HCT116 (cell line): Measurements from ENCODE around the gene HMX1. TPM values are rescaled to one million over a fixed set of nuclear protein-coding genes. Genes with fewer than 3 reads are reported as not detected.

ENCODE experiments used
- ATAC-seq: fragments of 200-7000 bp; cut with Tn5 transposase; 2 replicates; pipeline ENCODE4 v1.9.1; 2020; ENCODE audit warnings: mild to moderate bottlenecking, moderate library complexity
- BruUV-seq: library from RNA; stranded (reverse); fragments of 400-500 nt; replicated peaks from 2 replicates; lab custom pipeline; 2021; lab: Mats Ljungman, UMichigan
- CTCF ChIA-PET: fragments of 300-600 bp; sonication (Branson Sonifier 250); formaldehyde crosslinking; loops from one replicate; lab custom pipeline; 2021; ENCODE audit warnings: antibody characterized with exemption; lab: Charles Lee
- POLR2A ChIA-PET: fragments of 300-600, 350-600 bp; sonication (Branson Sonifier 250); formaldehyde crosslinking; loops from one replicate; lab custom pipeline; 2021; ENCODE audit warnings: antibody characterized with exemption; lab: Charles Lee
- RAD21 ChIA-PET, 2 experiments: fragments of 300-600 bp; sonication (Branson Sonifier 250); formaldehyde crosslinking; loops; one replicate each; lab custom pipeline; 2023; ENCODE audit warnings: low total read pairs in 2 of 2; ENCODE audit not compliant: uncharacterized antibody in 2 of 2, unreplicated experiment in 2 of 2, low non-redundant PET in 1 of 2; lab: Charles Lee
- DNase-seq: peaks from one replicate; pipeline ENCODE4 v3.0.0-alpha.2; 2010; ENCODE audit warnings: low read depth, low spot score
- H2AFZ ChIP-seq: fragments of 200-600 bp; shearing (Covaris generic), sonication (generic); 2 replicates; pipeline ENCODE4 v1.6.1; 2017; ENCODE audit warnings: low read depth, mixed run types, mixed read lengths, antibody characterized with exemption, low read length; ENCODE audit not compliant: poor library complexity, severe bottlenecking
- H3K27ac ChIP-seq: 2 replicates; pipeline ENCODE4 v1.5.1; 2012; ENCODE audit warnings: low read depth, low read length
- H3K27me3 ChIP-seq: fragments of 200-600 bp; sonication (generic); 2 replicates; pipeline ENCODE4 v1.6.1; 2016; ENCODE audit warnings: mixed run types, low read length, mixed read lengths; ENCODE audit not compliant: insufficient read depth
- H3K36me3 ChIP-seq, 2 experiments: fragments of 200-500 bp in 1 of 2; fragments of 200-600 bp in 1 of 2; sonication (Bioruptor generic) in 1 of 2; sonication (generic) in 1 of 2; 2 replicates each; pipeline versions ENCODE4 v1.5.1 to v1.6.1; 2014 to 2016; ENCODE audit warnings: low read length in 2 of 2, inconsistent platforms in 1 of 2, mixed read lengths in 1 of 2, mixed run types in 1 of 2; ENCODE audit not compliant: insufficient read depth in 2 of 2, control insufficient read depth in 1 of 2
- H3K4me1 ChIP-seq, 2 experiments: fragments of 200-600 bp in 1 of 2; sonication (generic) in 1 of 2; 2 replicates each; pipeline versions ENCODE4 v1.5.1 to v1.6.1; 2012 to 2017; ENCODE audit warnings: low read length in 2 of 2, inconsistent platforms in 1 of 2, mild to moderate bottlenecking in 1 of 2, mixed read lengths in 1 of 2, mixed run types in 1 of 2, moderate library complexity in 1 of 2; ENCODE audit not compliant: insufficient read depth in 2 of 2, control insufficient read depth in 1 of 2
- H3K4me2 ChIP-seq: fragments of 200-600 bp; sonication (generic); 2 replicates; pipeline ENCODE4 v1.6.1; 2017; ENCODE audit warnings: mixed run types, low read length, mixed read lengths
- H3K4me3 ChIP-seq, 2 experiments: fragments of 200-600 bp in 1 of 2; sonication (generic) in 1 of 2; replicated peaks in 1 of 2; 2 replicates each; pipeline ENCODE4 v1.5.1; 2011 to 2016; ENCODE audit warnings: low read length in 2 of 2, control low read depth in 1 of 2, low read depth in 1 of 2, mild to moderate bottlenecking in 1 of 2, mixed read lengths in 1 of 2, mixed run types in 1 of 2
- H3K79me2 ChIP-seq: fragments of 200-600 bp; sonication (generic); 2 replicates; pipeline ENCODE4 v1.6.1; 2017; ENCODE audit warnings: mild to moderate bottlenecking, mixed run types, low read length, moderate library complexity, mixed read lengths; ENCODE audit not compliant: insufficient read depth
- H3K9ac ChIP-seq: fragments of 200-600 bp; sonication (generic); 2 replicates; pipeline ENCODE4 v1.6.1; 2016; ENCODE audit warnings: low read length, mixed read lengths
- H3K9me2 ChIP-seq: fragments of 200-600 bp; sonication (generic), shearing (Covaris generic); 2 replicates; pipeline ENCODE4 v1.6.1; 2017; ENCODE audit warnings: mixed run types, mild to moderate bottlenecking, moderate library complexity; ENCODE audit not compliant: insufficient read depth
- H3K9me3 ChIP-seq, 2 experiments: fragments of 200-500 bp in 1 of 2; fragments of 200-600 bp in 1 of 2; sonication (Bioruptor generic) in 1 of 2; sonication (generic) in 1 of 2; 2 replicates each; pipeline ENCODE4 v1.6.1; 2014 to 2017; ENCODE audit warnings: low read length in 2 of 2, mixed read lengths in 2 of 2, inconsistent platforms in 1 of 2, low read depth in 1 of 2, mild to moderate bottlenecking in 1 of 2, mixed run types in 1 of 2, moderate library complexity in 1 of 2; ENCODE audit not compliant: control insufficient read depth in 1 of 2, insufficient read depth in 1 of 2
- H4K20me1 ChIP-seq: fragments of 200-600 bp; sonication (generic), shearing (Covaris generic); 2 replicates; pipeline ENCODE4 v1.6.1; 2017; ENCODE audit warnings: mixed run types, mild to moderate bottlenecking, moderate library complexity; ENCODE audit not compliant: insufficient read depth
- CBX3 ChIP-seq: IDR thresholded peaks from 2 replicates; pipeline ENCODE4 v1.6.1; 2012; ENCODE audit warnings: low read depth
- CEBPB ChIP-seq: IDR thresholded peaks from 2 replicates; pipeline ENCODE4 v1.6.1; 2012; ENCODE audit warnings: low read depth
- EGR1 ChIP-seq: IDR thresholded peaks from 2 replicates; pipeline ENCODE4 v1.6.1; 2012; ENCODE audit warnings: low read depth
- EZH2 ChIP-seq: fragments of 200-600 bp; sonication (generic); IDR thresholded peaks from 2 replicates; pipeline ENCODE4 v1.6.1; 2017; ENCODE audit warnings: antibody characterized with exemption, mixed run types
- EZH2phosphoT487 ChIP-seq: fragments of 200-600 bp; IDR thresholded peaks from 2 replicates; pipeline ENCODE4 v1.6.1; 2018; ENCODE audit warnings: antibody characterized with exemption, borderline replicate concordance
- FOSL1 ChIP-seq: IDR thresholded peaks from 2 replicates; pipeline ENCODE4 v1.6.1; 2012; ENCODE audit warnings: low read depth
- MAX ChIP-seq: IDR thresholded peaks from 2 replicates; pipeline ENCODE4 v1.6.1; 2012
- POLR2A ChIP-seq: IDR thresholded peaks from 2 replicates; pipeline ENCODE4 v1.7.0; 2011; ENCODE audit warnings: borderline replicate concordance; ENCODE audit not compliant: insufficient read depth, insufficient read length; ENCODE audit errors: extremely low read depth
- POLR2AphosphoS5 ChIP-seq: IDR thresholded peaks from 2 replicates; pipeline ENCODE4 v1.6.1; 2011; ENCODE audit warnings: mild to moderate bottlenecking, low read depth, low read length, moderate library complexity
- SP1 ChIP-seq: IDR thresholded peaks from 2 replicates; pipeline ENCODE4 v1.6.1; 2012; ENCODE audit warnings: low read depth
- TCF7L2 ChIP-seq: IDR thresholded peaks from 2 replicates; pipeline ENCODE4 v1.7.0; 2011; ENCODE audit warnings: borderline replicate concordance, inconsistent platforms; ENCODE audit not compliant: insufficient read depth, insufficient read length; ENCODE audit errors: extremely low read depth
- YY1 ChIP-seq: IDR thresholded peaks from 2 replicates; pipeline ENCODE4 v1.6.1; 2011; ENCODE audit warnings: low read length, low read depth, moderate library complexity, mild to moderate bottlenecking; ENCODE audit not compliant: insufficient replicate concordance; ENCODE audit errors: extremely low read depth
- ZFX ChIP-seq: fragments of 450-650 bp; IDR thresholded peaks from 2 replicates; pipeline ENCODE4 v1.6.1; 2017
- intact Hi-C: fragments of 100-400 bp; cut with micrococcal nuclease; formaldehyde crosslinking; loops from 2 replicates; pipeline ENCODE4 v1.10.0; 2022
- total RNA-seq: library from RNA; stranded (reverse); gene quantifications from one replicate; pipeline ENCODE4 v1.2.1, GENCODE V29; 2021; ENCODE audit not compliant: unreplicated experiment
- TF ChIP-seq, protein P1 (sequence below): IDR thresholded peaks from 2 replicates; pipeline ENCODE4 v1.6.1; 2012; ENCODE audit warnings: low read depth
- TF ChIP-seq, protein P2 (sequence below): IDR thresholded peaks from 2 replicates; pipeline ENCODE4 v1.6.1; 2011; ENCODE audit warnings: mild to moderate bottlenecking, low read length, moderate library complexity; ENCODE audit not compliant: insufficient replicate concordance; ENCODE audit errors: extremely low read depth

The HMX1 gene
- total RNA-seq, 1 experiment from 2014 or later, result 0.39 TPM

DNA sequence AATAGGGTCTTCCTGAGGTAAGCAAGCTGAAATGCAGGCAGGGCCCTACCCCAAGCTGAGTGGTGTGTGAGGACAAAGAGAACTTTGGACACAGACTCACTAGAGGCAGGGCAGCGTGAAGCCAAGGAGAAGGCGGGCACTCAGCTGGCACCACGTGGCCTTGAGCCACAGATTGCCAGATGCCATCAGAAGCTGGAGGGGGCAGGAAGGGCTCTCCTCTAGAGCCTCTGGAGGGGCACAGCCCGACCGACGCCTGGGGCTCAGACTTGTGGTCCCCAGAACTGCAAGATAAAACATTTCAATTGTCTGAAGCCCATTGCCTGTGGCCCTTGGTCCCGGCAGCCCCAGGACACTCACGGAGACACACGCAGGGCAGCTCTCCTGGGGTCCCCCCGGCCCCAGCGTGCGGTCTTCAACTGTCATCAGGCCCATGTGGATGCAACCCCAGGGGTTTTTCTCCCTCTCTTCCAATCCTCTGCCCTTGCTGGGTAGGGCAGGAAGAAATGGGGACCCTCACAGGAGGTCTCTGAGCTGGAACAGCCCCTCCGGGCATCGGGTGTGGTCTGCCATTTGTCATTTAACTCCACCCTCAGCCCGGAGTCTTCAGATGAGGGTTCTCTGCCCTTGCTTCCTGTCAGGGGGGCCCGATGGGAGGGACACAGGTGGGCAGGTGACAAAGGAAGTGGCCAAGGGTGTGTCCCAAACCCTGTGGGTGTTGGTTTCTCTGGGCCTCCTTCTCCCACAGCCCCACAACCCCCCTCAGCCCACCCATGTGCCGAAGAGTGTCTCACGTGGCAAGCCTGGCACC lies 22.2 kb downstream of the HMX1 start:
- H3K9me3 ChIP-seq, result no peaks in the 10 kb centered on the region
- H3K4me2 ChIP-seq, result no peak overlapping the region
- intact Hi-C loops, result no loop called here
- H4K20me1 ChIP-seq, result no peaks in the 10 kb centered on the region
- H3K9ac ChIP-seq, result no peak overlapping the region
- no peak overlapping the region for H2AFZ ChIP-seq
- no peaks in the 10 kb centered on the region for H3K36me3 ChIP-seq
- no peaks in the 10 kb centered on the region for H3K79me2 ChIP-seq
- POLR2A ChIA-PET, result no interaction called here
- no peaks in the 10 kb centered on the region; the same call in 1 of the 2 replicates for H3K27me3 ChIP-seq
- CTCF ChIA-PET, result no interaction called here
- ATAC-seq (no peak), DNase-seq (no peak)
- no peaks in the 10 kb centered on the region for H3K9me2 ChIP-seq
- no TSS peak for BruUV-seq
- H3K4me3 ChIP-seq, result no peak overlapping the region
- RAD21 ChIA-PET, result no interaction called here
- TF ChIP-seq YY1, result no peak
- no peak for TF ChIP-seq EZH2
- TF ChIP-seq SP1, result no peak
- TF ChIP-seq, protein P1, sequence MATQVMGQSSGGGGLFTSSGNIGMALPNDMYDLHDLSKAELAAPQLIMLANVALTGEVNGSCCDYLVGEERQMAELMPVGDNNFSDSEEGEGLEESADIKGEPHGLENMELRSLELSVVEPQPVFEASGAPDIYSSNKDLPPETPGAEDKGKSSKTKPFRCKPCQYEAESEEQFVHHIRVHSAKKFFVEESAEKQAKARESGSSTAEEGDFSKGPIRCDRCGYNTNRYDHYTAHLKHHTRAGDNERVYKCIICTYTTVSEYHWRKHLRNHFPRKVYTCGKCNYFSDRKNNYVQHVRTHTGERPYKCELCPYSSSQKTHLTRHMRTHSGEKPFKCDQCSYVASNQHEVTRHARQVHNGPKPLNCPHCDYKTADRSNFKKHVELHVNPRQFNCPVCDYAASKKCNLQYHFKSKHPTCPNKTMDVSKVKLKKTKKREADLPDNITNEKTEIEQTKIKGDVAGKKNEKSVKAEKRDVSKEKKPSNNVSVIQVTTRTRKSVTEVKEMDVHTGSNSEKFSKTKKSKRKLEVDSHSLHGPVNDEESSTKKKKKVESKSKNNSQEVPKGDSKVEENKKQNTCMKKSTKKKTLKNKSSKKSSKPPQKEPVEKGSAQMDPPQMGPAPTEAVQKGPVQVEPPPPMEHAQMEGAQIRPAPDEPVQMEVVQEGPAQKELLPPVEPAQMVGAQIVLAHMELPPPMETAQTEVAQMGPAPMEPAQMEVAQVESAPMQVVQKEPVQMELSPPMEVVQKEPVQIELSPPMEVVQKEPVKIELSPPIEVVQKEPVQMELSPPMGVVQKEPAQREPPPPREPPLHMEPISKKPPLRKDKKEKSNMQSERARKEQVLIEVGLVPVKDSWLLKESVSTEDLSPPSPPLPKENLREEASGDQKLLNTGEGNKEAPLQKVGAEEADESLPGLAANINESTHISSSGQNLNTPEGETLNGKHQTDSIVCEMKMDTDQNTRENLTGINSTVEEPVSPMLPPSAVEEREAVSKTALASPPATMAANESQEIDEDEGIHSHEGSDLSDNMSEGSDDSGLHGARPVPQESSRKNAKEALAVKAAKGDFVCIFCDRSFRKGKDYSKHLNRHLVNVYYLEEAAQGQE, result no peak
- TF ChIP-seq CEBPB, result no peak
- TF ChIP-seq POLR2AphosphoS5, result no peak
- TF ChIP-seq EZH2phosphoT487, result no peak
- TF ChIP-seq EGR1, result no peak
- no peak for TF ChIP-seq FOSL1
- TF ChIP-seq, protein P2, sequence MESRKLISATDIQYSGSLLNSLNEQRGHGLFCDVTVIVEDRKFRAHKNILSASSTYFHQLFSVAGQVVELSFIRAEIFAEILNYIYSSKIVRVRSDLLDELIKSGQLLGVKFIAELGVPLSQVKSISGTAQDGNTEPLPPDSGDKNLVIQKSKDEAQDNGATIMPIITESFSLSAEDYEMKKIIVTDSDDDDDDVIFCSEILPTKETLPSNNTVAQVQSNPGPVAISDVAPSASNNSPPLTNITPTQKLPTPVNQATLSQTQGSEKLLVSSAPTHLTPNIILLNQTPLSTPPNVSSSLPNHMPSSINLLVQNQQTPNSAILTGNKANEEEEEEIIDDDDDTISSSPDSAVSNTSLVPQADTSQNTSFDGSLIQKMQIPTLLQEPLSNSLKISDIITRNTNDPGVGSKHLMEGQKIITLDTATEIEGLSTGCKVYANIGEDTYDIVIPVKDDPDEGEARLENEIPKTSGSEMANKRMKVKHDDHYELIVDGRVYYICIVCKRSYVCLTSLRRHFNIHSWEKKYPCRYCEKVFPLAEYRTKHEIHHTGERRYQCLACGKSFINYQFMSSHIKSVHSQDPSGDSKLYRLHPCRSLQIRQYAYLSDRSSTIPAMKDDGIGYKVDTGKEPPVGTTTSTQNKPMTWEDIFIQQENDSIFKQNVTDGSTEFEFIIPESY, result no peak
- TF ChIP-seq CBX3, result no peak
- TF ChIP-seq MAX, result no peak
- no peak for TF ChIP-seq TCF7L2
- no peak for TF ChIP-seq POLR2A
- TF ChIP-seq ZFX, result no peak
- H3K4me1 ChIP-seq, result peaks cover 12 to 24% of the 10 kb centered on the region in 2 experiments; a peak in 3 of 4 replicates
- no peak overlapping the region for H3K27ac ChIP-seq
